ENCODE data around the gene PEX13.
"Not testable (repeated sequence)": the region's sequence is repeated elsewhere in the genome, so short reads cannot be mapped to it uniquely, and the experiment has no call there.

PEX13 gene

DNA sequence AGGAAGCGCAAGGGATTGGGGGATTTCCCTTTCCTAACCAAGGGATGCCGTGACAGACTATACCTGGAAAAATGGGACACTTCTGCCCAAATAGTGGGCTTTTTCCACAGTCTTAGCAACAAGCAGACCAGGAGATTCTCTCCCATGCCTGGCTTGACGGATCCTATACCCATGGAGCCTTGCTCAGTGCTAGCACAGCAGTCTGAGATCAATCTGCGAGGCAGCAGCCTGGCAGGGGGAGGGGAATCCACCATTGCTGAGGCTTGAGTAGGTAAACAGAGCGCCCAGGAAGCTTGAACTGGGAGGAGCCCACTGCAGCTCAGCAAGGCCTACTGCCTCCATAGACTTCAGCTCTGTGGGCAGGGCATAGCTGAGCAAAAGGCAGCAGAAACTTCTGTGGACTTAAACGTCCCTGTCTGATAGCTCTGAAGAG is 3.7 kb downstream of the PEX13 start:
- DNase-seq (ENCODE audit: low read depth, low spot score), result no peak
- Histone ChIP-seq H3K27me3 (ENCODE audit: control insufficient read depth, insufficient read depth, low read length) (no peaks in the 10 kb centered on the region), H3K4me3 (ENCODE audit: low read length) (no peak overlapping the region), H3K27ac (ENCODE audit: low read length) (no peak overlapping the region), H3K4me1 (ENCODE audit: control insufficient read depth, insufficient read depth, low read length) (no peaks in the 10 kb centered on the region), H3K9me3 (ENCODE audit: control insufficient read depth, insufficient read depth, low read length) (no peaks in the 10 kb centered on the region), H3K36me3 (ENCODE audit: control insufficient read depth, insufficient read depth, low read length) (no peaks in the 10 kb centered on the region)
- no CpG with 5 or more reads among the region's 6 CpGs for WGBS (ENCODE audit: insufficient coverage, insufficient read length)

GRCh38 chr2:61023670-61024069 is 6.2 kb downstream of the PEX13 start:
- Histone ChIP-seq H3K9me3 (ENCODE audit: control insufficient read depth, insufficient read depth, low read length) (no peaks in the 10 kb centered on the region), H3K4me1 (ENCODE audit: control insufficient read depth, insufficient read depth, low read length) (no peaks in the 10 kb centered on the region), H3K36me3 (ENCODE audit: control insufficient read depth, insufficient read depth, low read length) (no peaks in the 10 kb centered on the region), H3K27ac (ENCODE audit: low read length) (no peak overlapping the region), H3K4me3 (ENCODE audit: low read length) (no peak overlapping the region), H3K27me3 (ENCODE audit: control insufficient read depth, insufficient read depth, low read length) (no peaks in the 10 kb centered on the region)
- WGBS (ENCODE audit: insufficient coverage, insufficient read length), result no CpG with 5 or more reads among the region's 4 CpGs
- DNase-seq (ENCODE audit: low read depth, low spot score), result no peak

GRCh38 chr2:61029533-61029932 is 12.0 kb downstream of the PEX13 start:
- H3K4me3 ChIP-seq (ENCODE audit: low read length), result no peak overlapping the region
- no peak overlapping the region for H3K27ac ChIP-seq (ENCODE audit: low read length)
- no peaks in the 10 kb centered on the region for H3K4me1 ChIP-seq (ENCODE audit: control insufficient read depth, insufficient read depth, low read length)
- H3K36me3 ChIP-seq (ENCODE audit: control insufficient read depth, insufficient read depth, low read length), result peaks cover 2% of the 10 kb centered on the region; the same call in 1 of the 2 replicates
- H3K27me3 ChIP-seq (ENCODE audit: control insufficient read depth, insufficient read depth, low read length), result no peaks in the 10 kb centered on the region
- no peak for DNase-seq (ENCODE audit: low read depth, low spot score)
- no peaks in the 10 kb centered on the region for H3K9me3 ChIP-seq (ENCODE audit: control insufficient read depth, insufficient read depth, low read length)
- no CpG with 5 or more reads among the region's 3 CpGs for WGBS (ENCODE audit: insufficient coverage, insufficient read length)

DNA sequence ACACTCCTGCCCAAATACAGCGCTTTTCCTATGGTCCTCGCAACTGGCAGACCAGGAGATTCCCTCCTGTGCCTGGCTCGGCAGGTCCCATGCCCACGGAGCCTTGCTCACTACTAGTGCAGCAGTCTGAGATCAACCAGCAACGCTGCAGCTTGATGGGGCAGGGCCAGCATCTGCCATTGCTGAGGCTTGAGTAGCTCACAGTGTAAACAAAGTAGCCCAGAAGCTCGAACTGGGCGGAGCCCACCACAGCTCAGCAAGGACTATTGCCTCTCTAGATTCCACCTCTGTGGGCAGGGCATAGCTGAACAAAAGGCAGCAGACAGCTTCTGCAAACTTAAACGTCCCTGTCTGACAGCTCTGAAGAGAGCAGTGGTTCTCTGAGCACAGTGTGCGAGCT is 17.1 kb downstream of the PEX13 start:
- H3K36me3 ChIP-seq (ENCODE audit: control insufficient read depth, insufficient read depth, low read length); DNase-seq (ENCODE audit: low read depth, low spot score); H3K27ac ChIP-seq (ENCODE audit: low read length); H3K4me3 ChIP-seq (ENCODE audit: low read length); H3K9me3 ChIP-seq (ENCODE audit: control insufficient read depth, insufficient read depth, low read length); H3K4me1 ChIP-seq (ENCODE audit: control insufficient read depth, insufficient read depth, low read length); H3K27me3 ChIP-seq (ENCODE audit: control insufficient read depth, insufficient read depth, low read length): not testable (repeated sequence)
- WGBS (ENCODE audit: insufficient coverage, insufficient read length), result no CpG with 5 or more reads among the region's 9 CpGs

DNA sequence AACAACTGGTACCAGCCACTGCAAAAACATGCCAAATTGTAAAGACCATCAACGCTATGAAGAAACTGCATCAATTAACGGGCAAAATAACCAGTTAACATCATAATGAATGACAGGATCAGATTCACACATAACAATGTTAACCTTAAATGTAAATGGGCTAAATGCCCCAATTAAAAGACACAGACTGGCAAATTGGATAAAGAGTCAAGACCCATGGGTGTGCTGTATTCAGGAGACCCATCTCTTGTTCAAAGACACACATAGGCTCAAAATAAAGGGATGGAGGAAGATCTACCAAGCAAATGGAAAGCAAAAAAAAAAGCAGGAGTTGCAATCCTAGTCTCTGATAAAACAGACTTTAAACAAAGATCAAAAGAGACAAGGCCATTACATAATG is 19.1 kb downstream of the PEX13 start:
- H3K4me1 ChIP-seq (ENCODE audit: control insufficient read depth, insufficient read depth, low read length); H3K9me3 ChIP-seq (ENCODE audit: control insufficient read depth, insufficient read depth, low read length); H3K4me3 ChIP-seq (ENCODE audit: low read length); H3K36me3 ChIP-seq (ENCODE audit: control insufficient read depth, insufficient read depth, low read length); H3K27me3 ChIP-seq (ENCODE audit: control insufficient read depth, insufficient read depth, low read length); DNase-seq (ENCODE audit: low read depth, low spot score); H3K27ac ChIP-seq (ENCODE audit: low read length): not testable (repeated sequence)
- no CpG with 5 or more reads among the region's 2 CpGs for WGBS (ENCODE audit: insufficient coverage, insufficient read length)

DNA sequence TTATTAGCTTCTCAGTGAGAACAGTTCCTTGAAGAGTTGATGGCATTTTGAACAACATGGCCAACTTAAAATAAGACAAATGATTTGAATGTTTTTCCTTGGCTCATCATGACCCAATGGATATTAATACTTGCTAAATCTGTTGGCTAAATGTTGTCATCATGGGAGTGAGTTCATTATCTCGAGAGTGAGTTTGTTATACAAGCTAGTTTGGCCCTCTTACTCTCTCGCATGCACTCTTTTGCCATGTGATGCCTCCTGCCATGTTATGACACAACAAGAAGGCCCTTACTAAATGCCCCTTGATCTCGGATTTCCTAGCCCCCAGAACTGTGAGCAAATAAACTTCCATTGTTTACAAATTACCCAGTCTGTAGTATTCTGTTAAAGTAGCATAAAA is 25.3 kb downstream of the PEX13 start:
- no peak overlapping the region for H3K27ac ChIP-seq (ENCODE audit: low read length)
- WGBS (ENCODE audit: insufficient coverage, insufficient read length), result no CpG with 5 or more reads among the region's 3 CpGs
- no peaks in the 10 kb centered on the region for H3K36me3 ChIP-seq (ENCODE audit: control insufficient read depth, insufficient read depth, low read length)
- DNase-seq (ENCODE audit: low read depth, low spot score), result no peak
- H3K4me3 ChIP-seq (ENCODE audit: low read length), result no peak overlapping the region
- H3K4me1 ChIP-seq (ENCODE audit: control insufficient read depth, insufficient read depth, low read length), result no peaks in the 10 kb centered on the region
- no peaks in the 10 kb centered on the region for H3K9me3 ChIP-seq (ENCODE audit: control insufficient read depth, insufficient read depth, low read length)
- H3K27me3 ChIP-seq (ENCODE audit: control insufficient read depth, insufficient read depth, low read length), result no peaks in the 10 kb centered on the region

DNA sequence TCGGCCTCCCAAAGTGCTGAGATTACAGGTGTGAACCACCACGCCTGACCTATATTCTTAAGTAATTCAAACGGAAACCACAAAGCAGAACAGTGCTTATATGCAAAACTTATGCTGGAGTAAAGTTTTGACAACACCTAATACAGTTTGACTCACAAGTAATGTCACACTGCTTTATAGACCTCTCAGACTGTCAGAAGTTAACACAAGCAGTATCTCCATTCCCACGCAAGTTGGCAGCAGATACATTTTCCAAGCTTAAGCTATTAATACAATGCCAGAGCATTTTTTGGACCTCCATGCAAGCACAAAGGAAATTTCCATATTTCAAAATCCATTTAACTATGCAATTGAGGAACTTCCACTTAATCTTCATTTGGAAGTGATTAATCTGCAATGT is 27.1 kb downstream of the PEX13 start:
- DNase-seq (ENCODE audit: low read depth, low spot score), result no peak
- WGBS (ENCODE audit: insufficient coverage, insufficient read length), result no CpG with 5 or more reads among the region's 4 CpGs
- no peak overlapping the region for H3K4me3 ChIP-seq (ENCODE audit: low read length)
- H3K27ac ChIP-seq (ENCODE audit: low read length), result no peak overlapping the region
- H3K36me3 ChIP-seq (ENCODE audit: control insufficient read depth, insufficient read depth, low read length), result peaks cover 3% of the 10 kb centered on the region; the same call in 1 of the 2 replicates
- no peaks in the 10 kb centered on the region for H3K9me3 ChIP-seq (ENCODE audit: control insufficient read depth, insufficient read depth, low read length)
- no peaks in the 10 kb centered on the region for H3K27me3 ChIP-seq (ENCODE audit: control insufficient read depth, insufficient read depth, low read length)
- H3K4me1 ChIP-seq (ENCODE audit: control insufficient read depth, insufficient read depth, low read length), result no peaks in the 10 kb centered on the region

DNA sequence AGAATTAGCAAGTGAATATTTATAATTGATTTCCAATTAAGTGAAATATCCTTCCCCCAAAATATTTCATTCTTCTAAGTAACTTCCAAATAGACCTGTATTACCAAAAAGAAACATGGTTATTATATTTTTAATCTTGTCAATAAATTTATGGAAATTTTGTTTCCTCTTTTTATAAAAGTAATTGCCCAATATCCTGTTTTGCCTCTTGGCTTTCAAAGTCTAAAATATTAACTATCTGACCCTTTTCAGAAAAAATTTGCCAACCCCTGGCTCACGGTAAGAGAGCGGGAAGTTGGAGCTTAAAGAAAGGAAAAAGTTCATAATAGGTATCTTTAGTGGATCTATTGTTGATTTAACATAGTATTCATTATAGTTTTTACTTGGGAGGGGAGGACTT is 27.7 kb downstream of the PEX13 start:
- peaks cover 3% of the 10 kb centered on the region; the same call in 1 of the 2 replicates for H3K36me3 ChIP-seq (ENCODE audit: control insufficient read depth, insufficient read depth, low read length)
- H3K4me3 ChIP-seq (ENCODE audit: low read length), result no peak overlapping the region
- H3K27ac ChIP-seq (ENCODE audit: low read length), result no peak overlapping the region
- no peak for DNase-seq (ENCODE audit: low read depth, low spot score)
- WGBS (ENCODE audit: insufficient coverage, insufficient read length), result no CpG with 5 or more reads among the region's 2 CpGs
- H3K27me3 ChIP-seq (ENCODE audit: control insufficient read depth, insufficient read depth, low read length), result no peaks in the 10 kb centered on the region
- H3K4me1 ChIP-seq (ENCODE audit: control insufficient read depth, insufficient read depth, low read length), result no peaks in the 10 kb centered on the region
- H3K9me3 ChIP-seq (ENCODE audit: control insufficient read depth, insufficient read depth, low read length), result no peaks in the 10 kb centered on the region

DNA sequence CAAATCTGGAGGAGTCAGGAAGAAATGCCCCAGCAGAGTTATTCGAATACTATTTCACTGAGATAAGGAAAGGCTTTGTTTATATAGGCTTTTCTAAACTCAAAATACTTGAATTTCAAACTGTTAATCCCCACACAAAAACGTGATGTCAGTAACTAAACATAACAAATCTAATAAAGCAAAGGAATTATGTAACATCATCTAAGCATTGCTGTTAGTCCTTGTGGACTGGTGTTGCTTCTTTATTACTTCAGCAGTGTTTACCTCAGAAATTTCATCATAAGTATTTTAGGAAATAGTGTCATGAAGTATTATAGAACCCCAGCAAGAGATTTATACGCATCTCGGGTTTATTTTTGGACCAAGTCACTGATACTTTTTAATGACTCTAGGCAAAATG is 28.5 kb downstream of the PEX13 start:
- whole genome bisulfite sequencing (ENCODE audit: insufficient coverage, insufficient read length), result no CpG with 5 or more reads among the region's 4 CpGs
- Histone ChIP-seq H3K4me3 (ENCODE audit: low read length) (no peak overlapping the region), H3K27me3 (ENCODE audit: control insufficient read depth, insufficient read depth, low read length) (no peaks in the 10 kb centered on the region), H3K27ac (ENCODE audit: low read length) (no peak overlapping the region), H3K36me3 (ENCODE audit: control insufficient read depth, insufficient read depth, low read length) (peaks cover 3% of the 10 kb centered on the region; the same call in 1 of the 2 replicates), H3K9me3 (ENCODE audit: control insufficient read depth, insufficient read depth, low read length) (no peaks in the 10 kb centered on the region), H3K4me1 (ENCODE audit: control insufficient read depth, insufficient read depth, low read length) (no peaks in the 10 kb centered on the region)
- no peak for DNase-seq (ENCODE audit: low read depth, low spot score)

GRCh38 chr2:61055557-61055956 is 38.0 kb downstream of the PEX13 start:
- Histone ChIP-seq H3K36me3 (ENCODE audit: control insufficient read depth, insufficient read depth, low read length) (no peaks in the 10 kb centered on the region), H3K4me3 (ENCODE audit: low read length) (no peak overlapping the region), H3K4me1 (ENCODE audit: control insufficient read depth, insufficient read depth, low read length) (no peaks in the 10 kb centered on the region), H3K27me3 (ENCODE audit: control insufficient read depth, insufficient read depth, low read length) (no peaks in the 10 kb centered on the region), H3K9me3 (ENCODE audit: control insufficient read depth, insufficient read depth, low read length) (no peaks in the 10 kb centered on the region), H3K27ac (ENCODE audit: low read length) (no peak overlapping the region)
- DNase-seq (ENCODE audit: low read depth, low spot score), result no peak
- no CpG with 5 or more reads among the region's 2 CpGs for WGBS (ENCODE audit: insufficient coverage, insufficient read length)

- no peak overlapping the region for H3K4me3 ChIP-seq (ENCODE audit: low read length)
- DNase-seq (ENCODE audit: low read depth, low spot score), result no peak
- H3K9me3 ChIP-seq (ENCODE audit: control insufficient read depth, insufficient read depth, low read length), result no peaks in the 10 kb centered on the region
- no peaks in the 10 kb centered on the region for H3K36me3 ChIP-seq (ENCODE audit: control insufficient read depth, insufficient read depth, low read length)
- no peaks in the 10 kb centered on the region for H3K27me3 ChIP-seq (ENCODE audit: control insufficient read depth, insufficient read depth, low read length)
- H3K4me1 ChIP-seq (ENCODE audit: control insufficient read depth, insufficient read depth, low read length), result no peaks in the 10 kb centered on the region
- no peak overlapping the region for H3K27ac ChIP-seq (ENCODE audit: low read length)
These were observed 40.0 kb downstream of the PEX13 start for GRCh38 chr2:61057562-61057961.

Measured in iPS DF 6.9 (cell line).